Measurements from ENCODE around the gene ADGRL2.

DNA sequence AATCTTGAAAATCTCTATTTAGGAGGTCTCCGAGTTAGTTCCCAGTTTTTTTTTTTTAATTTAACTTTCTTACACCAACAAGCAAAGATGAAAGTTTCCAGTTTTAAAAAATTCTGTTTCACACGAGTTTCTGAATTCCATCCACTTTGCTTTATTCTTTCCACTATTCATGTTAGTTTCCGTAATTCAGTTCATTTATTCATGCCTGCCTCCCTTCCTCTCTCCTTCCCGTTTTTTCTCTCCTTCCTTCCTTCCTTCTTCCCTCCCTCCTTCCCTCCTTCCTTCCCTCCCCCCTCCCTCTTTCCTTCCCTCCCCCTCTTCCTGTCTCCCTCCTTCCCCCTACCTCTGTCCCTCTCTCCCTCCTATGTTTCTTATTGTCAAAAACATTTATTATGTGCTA is 22.3 kb downstream of the ADGRL2 start:
- TF ChIP-seq EZH2 (IDR thresholded peaks at IDR 0.05): no peak
- no peak for TF ChIP-seq POLR2AphosphoS5 (IDR thresholded peaks at IDR 0.05; ENCODE audit: borderline replicate concordance, low read depth, low read length)

All from SK-N-MC (cell line).